Glutamatergic neuron (in vitro differentiated cells): ENCODE results near the gene C3orf22. TPM values are rescaled to one million over a fixed set of nuclear protein-coding genes. Genes with fewer than 3 reads are reported as not detected.

Experiments
- DNase-seq: peaks from one replicate; pipeline ENCODE4 v3.0.0; 2022
- H3K27ac Mint-ChIP-seq: one replicate; pipeline ENCODE4 v1.8.0; 2020; ENCODE audit warnings: mild to moderate bottlenecking, mixed read lengths, inconsistent platforms; ENCODE audit not compliant: unreplicated experiment
- H3K27me3 Mint-ChIP-seq: one replicate; pipeline ENCODE4 v1.8.0; 2020; ENCODE audit warnings: mild to moderate bottlenecking, moderate library complexity, mixed read lengths, inconsistent platforms; ENCODE audit not compliant: unreplicated experiment
- H3K36me3 Mint-ChIP-seq: one replicate; pipeline ENCODE4 v1.8.0; 2020; ENCODE audit warnings: mild to moderate bottlenecking, mixed read lengths, inconsistent platforms; ENCODE audit not compliant: unreplicated experiment
- H3K4me1 Mint-ChIP-seq: one replicate; pipeline ENCODE4 v1.8.0; 2020; ENCODE audit warnings: mild to moderate bottlenecking, low read depth, mixed read lengths, inconsistent platforms; ENCODE audit not compliant: unreplicated experiment
- H3K4me3 Mint-ChIP-seq: one replicate; pipeline ENCODE4 v1.8.0; 2020; ENCODE audit warnings: mild to moderate bottlenecking, mixed read lengths, inconsistent platforms; ENCODE audit not compliant: unreplicated experiment
- H3K9me3 Mint-ChIP-seq: one replicate; pipeline ENCODE4 v1.8.0; 2020; ENCODE audit warnings: mild to moderate bottlenecking, moderate library complexity, mixed read lengths, inconsistent platforms; ENCODE audit not compliant: unreplicated experiment
- CTCF ChIP-seq: fragments of 200-600 bp; sonication (generic); IDR thresholded peaks from one replicate; pipeline ENCODE4 v1.5.0; 2021; ENCODE audit not compliant: partially characterized antibody, unreplicated experiment
- total RNA-seq: library from RNA; stranded (reverse); fragmentation: NEBNext Ultra II Directional; extraction: Animal tissue kit (Norgen Biotek cat#: 25700); gene quantifications from one replicate; pipeline ENCODE4 v1.2.1, GENCODE V29; 2021; ENCODE audit not compliant: unreplicated experiment

The C3orf22 gene
- total RNA-seq, 1 donor from 2014 or later = not detected

GRCh38 chr3:126555795-126556636, 2.7 kb downstream of the C3orf22 start:
- no peak overlapping the region for H3K27ac Mint-ChIP-seq
- DNase-seq = peak; percentile 13
- H3K4me3 Mint-ChIP-seq = no peak overlapping the region
- H3K27me3 Mint-ChIP-seq = peaks cover 4% of the 10 kb centered on the region
- no peak for TF ChIP-seq CTCF
- peaks cover under 1% of the 10 kb centered on the region for H3K4me1 Mint-ChIP-seq
- H3K9me3 Mint-ChIP-seq = peaks cover 2% of the 10 kb centered on the region
- H3K36me3 Mint-ChIP-seq = no peaks in the 10 kb centered on the region

GRCh38 chr3:126554560-126555525, 3.9 kb downstream of the C3orf22 start:
- no peaks in the 10 kb centered on the region for H3K36me3 Mint-ChIP-seq
- H3K4me1 Mint-ChIP-seq = peaks cover 1% of the 10 kb centered on the region
- H3K9me3 Mint-ChIP-seq = peaks cover 4% of the 10 kb centered on the region
- H3K4me3 Mint-ChIP-seq = no peak overlapping the region
- H3K27ac Mint-ChIP-seq = no peak overlapping the region
- peaks cover 4% of the 10 kb centered on the region for H3K27me3 Mint-ChIP-seq
- TF ChIP-seq CTCF = no peak
- DNase-seq = peak; percentile 4

- no peak for TF ChIP-seq CTCF
- H3K4me3 Mint-ChIP-seq = no peak overlapping the region
- peaks cover 2% of the 10 kb centered on the region for H3K9me3 Mint-ChIP-seq
- H3K27me3 Mint-ChIP-seq = peaks cover 4% of the 10 kb centered on the region
- no peak overlapping the region for H3K27ac Mint-ChIP-seq
- no peaks in the 10 kb centered on the region for H3K36me3 Mint-ChIP-seq
- DNase-seq = peak; percentile 6
- H3K4me1 Mint-ChIP-seq = peaks cover 1% of the 10 kb centered on the region
Observed at GRCh38 chr3:126553284-126554084, 5.2 kb downstream of the C3orf22 start.

- H3K4me1 Mint-ChIP-seq = peaks cover 1% of the 10 kb centered on the region
- no peak overlapping the region for H3K27ac Mint-ChIP-seq
- H3K9me3 Mint-ChIP-seq = peaks cover 2% of the 10 kb centered on the region
- peaks cover 4% of the 10 kb centered on the region for H3K27me3 Mint-ChIP-seq
- no peaks in the 10 kb centered on the region for H3K36me3 Mint-ChIP-seq
- TF ChIP-seq CTCF = no peak
- no peak overlapping the region for H3K4me3 Mint-ChIP-seq
- DNase-seq = peak; percentile 12
Observed at GRCh38 chr3:126552688-126553283, 5.9 kb downstream of the C3orf22 start.
